Stomach (tissue), 4 donors: Measurements from ENCODE around the gene BRME1.

Source experiments
- CTCF ChIP-seq, 7 experiments: fragments of 450-650 bp in 4 of 7; fragments of 200-600 bp in 3 of 7; sonication (generic) in 3 of 7; IDR thresholded peaks; one replicate each; pipeline ENCODE4 v1.5.1; 2016 to 2019; ENCODE audit warnings: antibody characterized with exemption in 7 of 7, control low read depth in 2 of 7, mild to moderate bottlenecking in 1 of 7
- EP300 ChIP-seq: sonication (generic); formaldehyde crosslinking; IDR thresholded peaks from one replicate; pipeline ENCODE4 v1.6.1; 2017; ENCODE audit warnings: antibody characterized with exemption
- POLR2A ChIP-seq, 4 donors: fragments of 450-650 bp; IDR thresholded peaks; one replicate each; pipeline ENCODE4 v1.6.1; 2016; ENCODE audit warnings: antibody characterized with exemption in 4 of 4, control low read depth in 2 of 4, mild to moderate bottlenecking in 1 of 4, moderate library complexity in 1 of 4
- POLR2AphosphoS5 ChIP-seq, 3 donors: sonication (generic); formaldehyde crosslinking; IDR thresholded peaks; one replicate each; pipeline ENCODE4 v1.6.1; 2016; ENCODE audit warnings: antibody characterized with exemption in 3 of 3

GRCh38 chr19:13873834-13874515 lies 31.9 kb downstream of the BRME1 start:
- TF ChIP-seq CTCF (IDR thresholded peaks at IDR 0.05) (no peak), POLR2AphosphoS5 (IDR thresholded peaks at IDR 0.05) (no peak), POLR2A (IDR thresholded peaks at IDR 0.05) (no peak), EP300 (no peak)
